Measurements from ENCODE around the gene KIAA2012. TPM values are rescaled to one million over a fixed set of nuclear protein-coding genes. Genes with fewer than 3 reads are reported as not detected.

Gene KIAA2012
- total and polyA plus RNA-seq, 4 donors = under 0.01 to 0.61 (median 0.42) TPM

- Histone ChIP-seq H3K27ac (ENCODE audit: low read depth in 1 of 2, low read length in 2 of 2) (no peak overlapping the region), H3K27me3 (ENCODE audit: control insufficient read depth in 4 of 4, insufficient read depth in 4 of 4, low read length in 3 of 4) (peaks cover 0 to 16% (median 3%) of the 10 kb centered on the region in 4 donors), H3K9me3 (ENCODE audit: control insufficient read depth in 4 of 4, low read length in 3 of 4) (peaks cover 0 to 7% (median 0%) of the 10 kb centered on the region in 4 donors), H3K4me3 (ENCODE audit: low read depth in 1 of 3, low read length in 3 of 3) (no peak overlapping the region), H3K9ac (ENCODE audit: low read depth in 1 of 2, low read length in 2 of 2) (no peak overlapping the region), H3K4me1 (ENCODE audit: control insufficient read depth in 4 of 4, insufficient read depth in 4 of 4, low read length in 3 of 4) (peaks cover 2 to 24% (median 20%) of the 10 kb centered on the region in 4 donors), H3K36me3 (ENCODE audit: control insufficient read depth in 4 of 4, insufficient read depth in 3 of 4, low read depth in 1 of 4, low read length in 3 of 4) (no peaks in the 10 kb centered on the region)
- no peak for TF ChIP-seq RAD21 (IDR thresholded peaks at IDR 0.05)
- TF ChIP-seq REST (IDR thresholded peaks at IDR 0.05) = no peak
- TF ChIP-seq ATF3 (IDR thresholded peaks at IDR 0.05) = no peak
- no peak for TF ChIP-seq ZBTB33 (IDR thresholded peaks at IDR 0.05)
- TF ChIP-seq JUND (IDR thresholded peaks at IDR 0.05) = no peak
- TF ChIP-seq RXRA (IDR thresholded peaks at IDR 0.05) = no peak
- TF ChIP-seq CTCF (IDR thresholded peaks at IDR 0.05; ENCODE audit: low read depth, low read length, missing input control) = no peak
- TF ChIP-seq GABPA (IDR thresholded peaks at IDR 0.05 in 1 of 2, conservative IDR thresholded peaks at IDR 0.05 in 1 of 2) = no peak
- no peak for TF ChIP-seq YY1 (IDR thresholded peaks at IDR 0.05)
- no peak for TF ChIP-seq MAX (IDR thresholded peaks at IDR 0.05)
- TF ChIP-seq FOXA1 (IDR thresholded peaks at IDR 0.05) = no peak
- no peak for TF ChIP-seq HNF4G (IDR thresholded peaks at IDR 0.05)
- no peak for TF ChIP-seq TAF1 (conservative IDR thresholded peaks at IDR 0.05)
- TF ChIP-seq HNF4A (conservative IDR thresholded peaks at IDR 0.05) = no peak
- WGBS = 68% methylated on average over 32 of the region's 32 CpGs
- no peak for DNase-seq (ENCODE audit: low spot score)
Observed at GRCh38 chr2:202035941-202036372, 37.1 kb upstream of the KIAA2012 start.

GRCh38 chr2:202036601-202037037 lies 36.4 kb upstream of the KIAA2012 start:
- peaks cover 2 to 24% (median 20%) of the 10 kb centered on the region in 4 donors for H3K4me1 ChIP-seq (ENCODE audit: control insufficient read depth in 4 of 4, insufficient read depth in 4 of 4, low read length in 3 of 4)
- no peak overlapping the region for H3K9ac ChIP-seq (ENCODE audit: low read depth in 1 of 2, low read length in 2 of 2)
- H3K4me3 ChIP-seq (ENCODE audit: low read depth in 1 of 3, low read length in 3 of 3) = no peak overlapping the region
- peaks cover 0 to 16% (median 3%) of the 10 kb centered on the region in 4 donors for H3K27me3 ChIP-seq (ENCODE audit: control insufficient read depth in 4 of 4, insufficient read depth in 4 of 4, low read length in 3 of 4)
- WGBS = 74% methylated on average over 15 of the region's 15 CpGs
- DNase-seq (ENCODE audit: low spot score) = no peak
- TF ChIP-seq FOXA2 (IDR thresholded peaks at IDR 0.05) (no peak), TAF1 (conservative IDR thresholded peaks at IDR 0.05) (no peak), RXRA (IDR thresholded peaks at IDR 0.05) (no peak), ZBTB33 (IDR thresholded peaks at IDR 0.05) (no peak), SP1 (IDR thresholded peaks at IDR 0.05) (no peak), GABPA (IDR thresholded peaks at IDR 0.05 in 1 of 2, conservative IDR thresholded peaks at IDR 0.05 in 1 of 2) (no peak), HNF4G (IDR thresholded peaks at IDR 0.05) (no peak), HNF4A (conservative IDR thresholded peaks at IDR 0.05) (no peak), CTCF (IDR thresholded peaks at IDR 0.05; ENCODE audit: low read depth, low read length, missing input control) (no peak), FOXA1 (IDR thresholded peaks at IDR 0.05) (no peak), RAD21 (IDR thresholded peaks at IDR 0.05) (no peak), JUND (IDR thresholded peaks at IDR 0.05) (no peak)
- no peaks in the 10 kb centered on the region for H3K36me3 ChIP-seq (ENCODE audit: control insufficient read depth in 4 of 4, insufficient read depth in 3 of 4, low read depth in 1 of 4, low read length in 3 of 4)
- no peak overlapping the region for H3K27ac ChIP-seq (ENCODE audit: low read depth in 1 of 2, low read length in 2 of 2)
- H3K9me3 ChIP-seq (ENCODE audit: control insufficient read depth in 4 of 4, low read length in 3 of 4) = peaks cover 0 to 7% (median 0%) of the 10 kb centered on the region in 4 donors
